ENCODE data around the gene PTGES.

The PTGES gene

DNA sequence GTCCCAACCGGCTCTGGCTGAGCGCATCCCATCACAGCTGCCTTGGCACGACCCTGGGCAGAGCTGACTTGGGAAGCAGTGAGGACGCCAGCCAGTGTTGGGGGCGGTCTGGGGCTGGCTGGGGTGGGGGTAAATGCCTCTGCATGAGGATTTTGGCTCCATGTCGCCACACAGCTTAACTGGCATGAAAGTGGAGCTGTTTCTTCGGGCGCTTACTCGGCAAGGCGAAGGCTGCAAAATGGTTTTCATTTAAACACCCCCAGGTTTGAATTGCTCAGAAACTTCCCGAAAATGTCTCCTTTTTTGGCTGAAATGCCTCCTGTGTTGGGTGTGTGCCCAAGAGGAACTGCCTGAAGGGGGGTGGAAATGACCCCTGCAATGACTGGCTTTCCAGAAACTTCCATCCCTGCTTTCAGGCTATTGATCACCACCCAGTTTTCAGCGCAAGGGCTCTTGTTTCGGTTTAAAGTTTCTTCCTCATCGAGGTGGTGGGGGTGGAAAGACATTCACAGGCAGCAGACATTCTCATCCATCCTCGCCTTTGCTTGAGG lies 38.3 kb downstream of the PTGES start:
- peak; percentile 70 for DNase-seq (ENCODE audit: extremely low read depth, low read depth)
- TF ChIP-seq, protein P1, sequence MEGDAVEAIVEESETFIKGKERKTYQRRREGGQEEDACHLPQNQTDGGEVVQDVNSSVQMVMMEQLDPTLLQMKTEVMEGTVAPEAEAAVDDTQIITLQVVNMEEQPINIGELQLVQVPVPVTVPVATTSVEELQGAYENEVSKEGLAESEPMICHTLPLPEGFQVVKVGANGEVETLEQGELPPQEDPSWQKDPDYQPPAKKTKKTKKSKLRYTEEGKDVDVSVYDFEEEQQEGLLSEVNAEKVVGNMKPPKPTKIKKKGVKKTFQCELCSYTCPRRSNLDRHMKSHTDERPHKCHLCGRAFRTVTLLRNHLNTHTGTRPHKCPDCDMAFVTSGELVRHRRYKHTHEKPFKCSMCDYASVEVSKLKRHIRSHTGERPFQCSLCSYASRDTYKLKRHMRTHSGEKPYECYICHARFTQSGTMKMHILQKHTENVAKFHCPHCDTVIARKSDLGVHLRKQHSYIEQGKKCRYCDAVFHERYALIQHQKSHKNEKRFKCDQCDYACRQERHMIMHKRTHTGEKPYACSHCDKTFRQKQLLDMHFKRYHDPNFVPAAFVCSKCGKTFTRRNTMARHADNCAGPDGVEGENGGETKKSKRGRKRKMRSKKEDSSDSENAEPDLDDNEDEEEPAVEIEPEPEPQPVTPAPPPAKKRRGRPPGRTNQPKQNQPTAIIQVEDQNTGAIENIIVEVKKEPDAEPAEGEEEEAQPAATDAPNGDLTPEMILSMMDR (IDR thresholded peaks at IDR 0.05; ENCODE audit: low read depth, low read length), result no peak

DNA sequence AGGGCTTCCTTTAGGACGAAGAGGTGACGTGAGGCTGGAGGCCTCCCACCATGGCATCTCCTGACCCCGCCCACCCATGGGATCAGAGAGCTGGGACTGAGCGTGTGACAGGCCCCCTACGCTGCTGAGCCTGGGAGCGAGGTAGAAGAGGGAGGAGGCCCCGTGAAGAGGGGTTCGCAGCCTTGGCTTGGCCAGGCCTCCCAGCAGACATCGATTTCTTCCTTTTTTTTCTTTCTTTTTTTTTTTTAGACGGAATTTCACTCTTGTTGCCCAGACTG lies 39.5 kb downstream of the PTGES start:
- DNase-seq (ENCODE audit: extremely low read depth, low read depth), result no peak
- TF ChIP-seq, protein P1 (IDR thresholded peaks at IDR 0.05; ENCODE audit: low read depth, low read length), result no peak

DNA sequence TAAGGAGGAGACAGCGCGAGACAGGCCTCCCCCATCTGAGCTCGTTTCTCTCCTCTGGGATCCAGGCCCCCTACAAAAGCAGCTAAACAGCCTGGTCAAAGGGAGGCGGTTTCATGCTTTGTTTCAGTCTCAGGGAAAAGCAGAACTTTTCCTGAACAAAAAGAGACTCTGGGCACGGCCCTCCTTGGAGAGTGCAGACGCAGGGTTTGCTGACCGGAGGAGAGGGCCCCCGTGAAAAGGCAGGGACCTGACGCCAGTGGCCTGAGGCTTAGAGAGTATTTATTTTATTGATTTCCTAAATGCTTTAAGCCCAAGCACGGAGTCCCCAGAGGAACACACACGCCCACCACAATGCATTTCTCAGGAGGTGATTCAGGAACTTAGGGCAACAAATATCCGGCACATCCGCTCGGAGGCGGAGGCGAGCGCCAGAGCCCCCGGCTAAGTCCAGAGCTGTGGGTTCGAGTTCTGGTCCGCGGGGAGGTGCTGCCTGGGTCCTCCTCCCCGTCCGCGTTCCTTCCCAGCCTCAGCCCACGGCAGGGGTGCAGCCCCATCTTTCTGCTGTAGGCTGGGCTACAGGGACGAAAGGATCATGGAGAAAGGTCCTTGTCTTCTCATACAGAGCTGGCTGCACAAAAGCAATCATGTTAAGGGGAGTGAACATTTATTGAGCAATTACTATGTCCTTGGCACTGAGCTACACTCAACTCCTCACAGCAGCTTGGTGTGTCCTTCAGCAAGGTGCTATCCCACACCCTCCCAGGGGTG lies 40.0 kb downstream of the PTGES start:
- TF ChIP-seq, protein P1 (IDR thresholded peaks at IDR 0.05; ENCODE audit: low read depth, low read length), result peak; percentile 5
- peak; percentile 79 for DNase-seq (ENCODE audit: extremely low read depth, low read depth)

DNA sequence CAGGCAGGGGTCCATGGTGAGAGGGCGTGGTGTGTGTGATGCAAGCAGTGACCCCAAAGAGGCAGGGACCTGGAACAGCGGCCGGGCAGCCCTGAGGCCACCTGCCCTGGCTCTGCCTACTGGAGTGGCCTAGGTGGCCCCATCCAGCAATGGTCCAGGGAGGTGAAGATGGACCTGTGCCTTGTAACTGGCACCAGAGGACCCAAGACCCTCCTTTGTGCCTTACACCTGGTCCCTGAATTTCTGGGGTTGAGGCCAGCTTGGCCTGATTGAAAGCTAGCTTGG lies 42.7 kb downstream of the PTGES start:
- TF ChIP-seq, protein P1 (IDR thresholded peaks at IDR 0.05; ENCODE audit: low read depth, low read length), result no peak

DNA sequence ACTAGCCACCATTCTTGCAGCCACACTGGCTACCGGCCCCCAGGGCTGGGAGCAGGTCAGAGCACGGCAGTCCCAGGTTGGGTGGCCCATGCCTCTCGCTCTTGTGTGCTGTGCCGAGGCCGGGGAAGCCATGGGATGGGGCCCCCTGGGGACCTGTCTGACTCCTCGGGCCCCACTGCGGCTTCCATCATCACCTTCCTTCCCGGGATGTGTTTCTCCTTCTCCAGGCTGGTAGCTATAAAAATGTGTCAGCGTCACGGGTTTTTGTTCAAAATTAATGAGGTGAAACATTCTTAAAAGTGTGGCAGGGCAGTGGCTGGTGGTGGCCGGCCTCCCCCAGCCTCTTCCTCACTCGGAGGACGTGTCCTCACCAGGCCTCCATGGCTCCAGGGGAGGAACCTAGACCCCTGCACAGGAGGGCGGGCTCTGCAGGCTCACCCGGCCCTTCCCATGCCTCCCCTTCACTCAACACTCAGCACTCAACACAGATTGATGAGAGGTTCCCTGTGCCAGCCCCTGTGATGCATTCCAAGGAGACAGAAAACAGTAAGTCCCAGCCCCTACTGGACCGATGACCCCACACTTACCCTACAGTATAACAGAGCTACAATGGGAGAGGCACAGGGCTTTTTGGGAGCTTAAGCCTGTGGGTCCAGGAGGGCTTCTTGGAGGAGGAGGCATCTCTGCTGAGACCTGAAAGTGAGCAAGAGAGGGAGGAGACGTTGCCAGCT lies 43.2 kb downstream of the PTGES start:
- no peak for DNase-seq (ENCODE audit: extremely low read depth, low read depth)
- TF ChIP-seq, protein P1 (IDR thresholded peaks at IDR 0.05; ENCODE audit: low read depth, low read length), result no peak

More for the DNA sequence above, 42.7 kb downstream of the PTGES start:
- no peak for DNase-seq (ENCODE audit: extremely low read depth, low read depth)

DNA sequence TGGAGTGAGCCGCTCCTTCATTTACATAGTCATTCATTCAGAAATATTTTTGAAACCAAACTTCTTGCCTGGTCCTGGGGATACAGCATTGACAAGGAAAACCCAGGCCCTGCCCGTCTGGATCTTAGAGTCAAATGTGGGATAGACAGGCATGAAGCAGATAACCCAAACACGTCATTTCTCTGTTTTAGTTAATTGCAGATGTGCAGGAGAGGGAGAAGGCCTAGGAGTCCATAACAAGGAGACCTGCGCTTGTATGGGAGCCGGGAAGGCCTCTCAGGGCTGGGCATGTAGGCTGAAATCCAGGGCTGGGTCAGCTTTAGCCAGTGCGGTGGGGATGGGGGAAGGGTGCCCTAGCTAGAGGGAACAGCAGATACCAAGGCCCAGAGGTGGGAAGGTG lies 44.0 kb downstream of the PTGES start:
- no peak for DNase-seq (ENCODE audit: extremely low read depth, low read depth)
- TF ChIP-seq, protein P1 (IDR thresholded peaks at IDR 0.05; ENCODE audit: low read depth, low read length), result no peak

DNA sequence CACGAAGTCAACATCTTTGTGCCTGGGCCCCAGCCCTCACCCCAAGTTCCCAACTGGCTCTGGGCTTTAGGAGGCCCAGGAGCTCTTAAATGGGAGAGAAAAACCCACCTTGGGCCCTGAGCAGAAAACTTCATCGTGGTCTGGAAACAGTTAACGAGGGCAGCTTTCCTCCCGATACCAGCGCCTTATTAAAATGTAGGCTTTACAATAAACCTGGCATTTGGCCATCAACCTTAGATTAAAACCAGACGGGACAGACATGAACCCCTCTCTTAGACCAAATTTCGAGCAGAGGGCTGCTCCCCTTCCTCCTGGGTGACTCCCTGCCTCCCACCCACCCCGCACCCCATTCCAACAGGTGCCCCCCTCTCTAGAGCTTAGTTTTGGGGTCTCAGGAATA lies 48.0 kb downstream of the PTGES start:
- no peak for DNase-seq (ENCODE audit: extremely low read depth, low read depth)
- TF ChIP-seq, protein P1 (IDR thresholded peaks at IDR 0.05; ENCODE audit: low read depth, low read length), result no peak

Data from AG09319 (cell line).